SK-N-MC (cell line): ENCODE data around the gene PTDSS2.

Experiments
- EZH2 ChIP-seq: fragments of 200-600 bp; sonication (generic); IDR thresholded peaks from one replicate; pipeline ENCODE4 v1.6.1; 2017; ENCODE audit warnings: antibody characterized with exemption
- POLR2AphosphoS5 ChIP-seq: IDR thresholded peaks from 2 replicates; pipeline ENCODE4 v1.6.1; 2012; ENCODE audit warnings: mild to moderate bottlenecking, low read depth, low read length, borderline replicate concordance

DNA sequence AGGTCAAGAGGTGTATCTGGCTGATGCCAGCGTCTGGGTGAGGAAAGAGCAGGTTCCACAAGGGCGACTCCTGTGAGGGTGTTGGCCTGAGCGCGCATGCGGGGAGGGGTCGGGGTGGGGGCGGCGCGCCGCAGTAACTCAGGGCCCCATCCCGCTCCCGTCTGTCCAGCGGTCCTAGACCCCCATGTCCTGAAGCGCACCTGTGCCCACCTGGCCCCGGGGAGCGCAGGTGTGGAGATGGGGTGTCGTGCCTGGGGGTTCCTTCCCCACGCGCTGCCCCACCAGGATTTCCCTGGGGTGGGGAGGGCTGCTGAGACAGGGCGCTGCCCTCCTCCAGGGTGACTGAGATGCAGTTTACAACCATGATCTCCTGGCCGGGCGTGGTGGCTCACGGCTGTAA, 36.1 kb downstream of the PTDSS2 start:
- TF ChIP-seq EZH2, result no peak
- no peak for TF ChIP-seq POLR2AphosphoS5
